Amniotic epithelial cell (primary cell): Measurements from ENCODE around the gene ADGRV1.
A peak's percentile ranks its signal among the peaks of the same experiment; 100 is the strongest.

Experiments used
- DNase-seq: peaks from one replicate; pipeline ENCODE4 v3.0.0-alpha.2; 2010; ENCODE audit warnings: low read depth

The ADGRV1 gene

DNA sequence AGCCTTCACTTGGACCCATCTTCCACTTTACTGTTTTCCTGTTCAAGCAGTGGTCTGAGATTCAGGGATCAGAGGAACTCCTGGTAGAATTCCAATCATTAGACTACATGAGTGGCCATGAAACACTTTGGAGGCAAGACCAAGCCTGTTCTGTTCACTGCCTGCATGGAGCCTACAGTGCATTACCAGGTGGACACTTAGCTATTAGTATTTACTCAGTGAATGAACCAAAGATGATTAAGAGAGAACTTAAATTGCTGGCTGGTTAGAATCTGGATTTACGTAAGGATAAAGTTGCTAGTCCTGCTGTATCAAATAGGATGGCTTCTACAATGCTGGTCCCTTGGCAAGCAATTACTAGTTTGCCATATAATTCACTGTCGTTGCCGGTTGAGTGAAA lies 579.0 kb downstream of the ADGRV1 start:
- DNase-seq, result no peak

DNA sequence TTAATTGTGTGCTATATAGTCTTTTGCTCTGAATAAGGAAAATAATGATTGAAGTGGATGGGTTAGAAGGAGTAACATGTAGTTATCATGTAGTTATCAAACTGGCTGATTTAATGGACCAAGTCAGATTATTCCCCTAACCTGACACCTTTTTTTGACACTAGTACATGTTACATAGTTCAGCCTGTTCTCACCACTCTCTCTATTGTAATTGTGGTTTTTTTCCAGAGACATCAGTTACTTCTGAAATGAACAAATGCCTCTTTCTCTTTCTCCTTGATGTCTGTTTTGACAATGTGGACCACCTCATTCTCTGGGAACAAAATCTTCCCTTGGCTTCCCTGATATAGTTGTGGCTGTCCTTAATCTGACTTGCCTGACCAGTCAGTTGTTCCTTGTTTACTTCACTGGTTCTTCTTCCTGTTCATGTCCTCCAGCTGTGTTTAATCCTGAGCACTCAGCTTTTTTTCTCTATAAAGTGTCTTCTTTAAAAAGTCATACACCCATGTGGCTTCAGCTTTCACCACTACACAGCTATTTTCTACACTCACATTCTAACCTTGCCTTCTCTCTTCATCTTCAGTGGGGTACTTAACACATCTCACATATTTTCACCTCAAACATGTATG lies 581.1 kb downstream of the ADGRV1 start:
- DNase-seq, result peak; percentile 26

DNA sequence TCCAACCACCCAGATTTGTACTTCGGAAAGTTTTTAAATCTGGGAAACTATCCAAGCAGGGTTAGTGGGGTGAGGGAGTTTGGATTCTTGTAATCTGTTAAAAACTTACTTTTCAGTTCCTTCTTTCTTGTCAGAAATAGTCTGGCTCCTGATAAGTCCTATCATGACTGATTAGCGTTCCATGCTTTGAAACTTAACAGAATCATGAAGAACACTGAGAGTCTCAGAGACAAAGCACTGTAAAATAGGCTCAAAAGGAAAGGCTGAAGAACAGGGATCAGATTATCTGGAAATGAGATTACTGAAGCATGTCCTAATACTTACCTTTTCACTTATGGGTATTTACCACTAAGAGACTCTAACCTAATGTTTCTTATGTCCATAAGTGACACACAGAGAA lies 582.1 kb downstream of the ADGRV1 start:
- DNase-seq, result peak; percentile 17

DNA sequence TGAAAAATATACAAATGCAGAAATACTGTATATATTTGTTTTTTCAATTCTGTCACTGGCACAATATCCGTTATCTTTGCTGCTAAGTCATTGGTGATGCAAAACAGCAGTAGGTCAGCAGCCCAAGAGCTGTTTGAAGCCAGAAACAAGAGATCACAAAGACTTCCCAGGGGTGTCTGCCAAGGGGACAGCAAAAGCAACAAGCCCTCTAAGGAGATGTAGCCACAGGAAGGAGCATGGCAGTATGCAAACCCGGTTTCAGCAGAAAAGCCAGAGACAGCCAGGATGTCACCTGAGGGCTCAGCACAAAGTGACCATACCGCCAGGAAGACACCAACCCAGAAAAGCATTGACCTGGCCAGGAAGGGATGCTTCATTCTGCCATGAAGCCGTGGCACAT lies 583.0 kb downstream of the ADGRV1 start:
- DNase-seq, result no peak

DNA sequence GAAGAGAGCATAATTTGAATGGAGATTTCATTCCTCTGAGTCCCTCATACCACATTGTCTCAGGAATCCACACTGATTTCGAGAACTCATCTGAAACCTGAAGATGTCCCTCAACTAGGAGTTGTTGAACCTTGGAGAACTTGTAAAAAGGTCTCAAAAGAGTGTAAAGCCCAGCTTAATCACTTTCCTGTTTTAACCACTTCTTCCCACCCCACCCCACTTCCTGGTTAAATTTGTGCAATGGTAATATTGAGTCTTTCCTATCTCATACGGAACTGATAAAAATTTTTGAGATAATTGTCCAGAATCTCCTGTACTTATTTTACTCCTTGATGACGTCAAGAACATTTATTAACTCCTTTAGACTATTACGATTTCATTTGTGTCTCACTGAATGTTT lies 583.8 kb downstream of the ADGRV1 start:
- no peak for DNase-seq

DNA sequence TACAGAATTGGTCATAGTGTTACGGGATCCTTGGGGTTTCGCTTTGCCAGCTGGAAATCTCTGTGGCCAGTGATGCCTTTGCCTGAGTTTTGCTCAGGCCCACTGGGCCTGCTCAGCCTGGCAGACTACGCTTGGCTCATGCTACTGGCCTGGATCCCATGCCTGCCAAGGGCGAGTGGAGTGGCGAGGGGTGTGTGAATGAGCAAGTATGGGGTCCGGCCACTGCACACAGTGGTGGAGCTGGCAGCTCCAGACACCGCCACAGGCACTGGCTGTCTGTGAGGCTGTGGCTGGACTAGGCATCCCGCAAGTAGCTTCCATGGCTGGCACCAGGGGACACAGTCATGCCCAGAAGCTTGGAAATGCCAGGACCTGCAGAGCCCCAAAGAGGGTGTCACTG lies 584.2 kb downstream of the ADGRV1 start:
- DNase-seq, result no peak

DNA sequence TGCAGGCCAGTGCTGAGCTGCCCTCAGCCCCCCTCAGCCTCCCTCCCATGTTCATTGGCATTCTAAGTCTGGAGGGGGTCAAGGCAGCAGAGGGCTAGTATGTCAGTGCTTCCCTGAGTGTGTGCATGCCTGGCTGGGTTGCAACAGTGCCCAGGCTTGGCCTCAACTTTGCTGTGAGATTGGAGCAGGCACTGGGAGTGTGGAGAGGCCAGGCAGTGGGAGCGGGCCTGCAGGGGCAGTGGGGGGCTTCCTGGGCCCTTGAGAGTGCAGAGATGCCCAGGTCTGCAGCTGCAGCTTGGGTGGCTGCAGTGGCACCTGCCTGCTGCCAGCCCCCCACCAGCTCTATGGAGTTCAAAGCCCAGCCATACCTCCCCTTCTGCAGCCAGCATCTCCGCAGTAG lies 585.2 kb downstream of the ADGRV1 start:
- DNase-seq, result no peak

DNA sequence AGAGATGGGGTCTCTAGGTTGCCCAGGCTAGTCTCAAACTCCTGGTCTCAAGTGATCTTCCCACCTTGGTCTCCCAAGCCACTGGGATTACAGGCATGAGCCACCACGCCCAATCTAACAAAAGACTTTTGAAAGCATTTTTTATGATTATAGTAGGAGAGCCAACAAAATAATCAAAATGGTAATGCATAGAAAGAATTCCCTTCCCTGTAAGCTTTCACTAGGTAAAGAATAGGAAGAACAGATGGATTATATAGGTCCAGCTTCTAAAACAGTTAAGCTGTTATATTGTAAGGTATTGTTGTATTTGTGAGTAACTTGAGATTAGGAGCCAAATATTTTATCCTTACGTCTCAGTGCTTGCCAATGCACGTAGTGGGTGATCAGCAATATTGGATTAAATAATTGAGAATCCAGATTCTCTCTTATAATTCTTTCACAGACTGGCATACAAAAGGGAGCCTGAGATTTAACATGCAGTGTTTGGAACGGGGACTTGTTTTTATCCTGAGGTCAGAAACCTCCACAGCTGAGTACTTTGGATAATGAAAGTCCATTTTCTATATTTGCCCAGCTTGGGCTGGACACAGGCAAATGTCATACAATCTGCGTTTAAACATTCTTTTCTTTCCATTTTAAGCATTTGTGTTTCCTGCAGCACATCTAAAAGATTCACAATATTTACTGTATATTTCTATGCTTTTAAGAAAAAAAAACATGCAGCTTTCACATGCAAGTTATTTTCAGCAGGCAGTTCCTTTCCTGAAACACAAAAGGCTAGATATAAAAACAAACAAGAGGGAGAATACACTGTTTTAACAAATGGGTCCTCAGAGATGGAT lies 586.1 kb downstream of the ADGRV1 start:
- DNase-seq, result no peak

DNA sequence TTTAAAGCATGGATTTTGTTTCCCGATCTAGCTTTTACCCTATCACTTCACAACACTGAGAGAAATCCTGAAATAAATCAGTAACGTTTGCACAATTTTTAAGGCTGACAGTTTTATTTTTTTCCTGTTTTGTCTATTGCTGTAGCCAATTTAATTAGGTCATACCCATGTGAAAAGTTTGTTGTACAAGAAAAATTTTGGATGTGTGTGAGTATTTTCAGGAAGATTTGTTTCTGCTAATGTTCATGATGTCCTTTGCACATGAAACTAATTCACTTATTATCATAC lies 586.7 kb downstream of the ADGRV1 start:
- peak; percentile 50 for DNase-seq

DNA sequence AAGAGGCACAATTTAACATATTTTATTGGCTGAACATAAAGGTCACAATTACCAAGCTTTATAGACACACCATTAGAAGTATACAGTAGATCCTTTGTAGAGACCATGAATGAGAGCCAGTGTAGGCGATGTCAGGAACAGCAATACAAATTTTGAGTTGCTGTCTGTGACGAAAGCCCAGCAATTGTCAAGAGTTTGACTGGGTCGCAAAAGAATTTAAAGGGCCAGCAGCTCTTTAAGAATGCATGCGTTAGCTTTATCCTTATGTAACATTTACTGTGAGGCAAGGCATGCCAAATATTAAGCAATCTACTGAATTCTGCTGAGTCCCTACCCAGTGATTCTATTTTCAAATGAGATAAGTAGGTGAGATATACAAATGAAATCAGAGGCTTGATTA lies 587.6 kb downstream of the ADGRV1 start:
- DNase-seq, result peak; percentile 83

DNA sequence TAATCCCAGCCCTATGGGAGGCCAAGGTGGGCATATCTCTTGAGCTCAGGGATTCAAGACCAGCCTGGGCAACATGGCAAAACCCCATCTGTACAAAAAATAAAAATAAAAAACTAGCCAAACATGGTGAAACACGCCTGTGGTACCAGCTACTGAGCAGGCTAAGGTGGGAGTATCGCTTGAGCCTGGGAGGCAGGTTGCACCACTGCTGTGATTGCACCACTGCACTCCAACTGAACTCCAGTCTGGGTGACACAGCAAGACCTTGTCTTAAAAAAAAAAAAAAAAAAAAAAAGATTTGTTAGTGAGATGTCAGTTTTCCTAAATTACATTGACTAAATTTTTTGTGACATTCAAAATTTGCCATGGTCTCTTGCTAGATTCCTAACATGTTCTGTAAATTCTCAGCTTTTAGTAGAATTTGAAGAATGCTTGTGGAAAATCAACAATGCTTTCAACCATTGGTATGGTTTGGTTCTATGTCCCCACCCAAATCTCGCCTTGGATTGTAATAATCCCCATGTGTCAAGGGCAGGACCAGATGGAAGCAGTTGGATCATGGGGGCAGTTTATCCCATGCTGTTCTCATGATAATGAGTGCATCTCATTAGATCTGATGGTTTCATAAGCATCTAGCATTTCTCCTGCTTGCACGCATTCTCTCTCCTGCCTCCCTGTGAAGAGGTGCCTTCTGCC lies 588.5 kb downstream of the ADGRV1 start:
- DNase-seq, result peak; percentile 95

DNA sequence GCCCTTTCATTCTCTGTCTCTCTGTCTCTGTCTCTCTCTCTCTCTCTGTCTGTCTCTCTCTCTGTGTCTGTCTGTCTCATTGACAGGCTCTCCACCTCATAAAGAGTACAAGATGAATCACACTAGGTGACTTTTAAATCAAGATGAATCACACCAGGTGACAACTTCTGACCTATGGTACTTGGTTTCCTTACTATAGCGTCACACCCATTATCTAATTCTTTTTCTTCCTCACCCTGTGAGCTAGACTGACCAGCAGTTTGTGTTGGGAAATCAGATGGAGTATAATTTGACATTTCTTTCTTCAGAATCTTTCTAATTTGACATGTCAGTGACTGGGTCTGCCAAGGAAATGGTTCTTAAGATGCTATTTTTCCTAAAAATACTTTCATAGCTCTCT lies 591.6 kb downstream of the ADGRV1 start:
- peak; percentile 52 for DNase-seq

DNA sequence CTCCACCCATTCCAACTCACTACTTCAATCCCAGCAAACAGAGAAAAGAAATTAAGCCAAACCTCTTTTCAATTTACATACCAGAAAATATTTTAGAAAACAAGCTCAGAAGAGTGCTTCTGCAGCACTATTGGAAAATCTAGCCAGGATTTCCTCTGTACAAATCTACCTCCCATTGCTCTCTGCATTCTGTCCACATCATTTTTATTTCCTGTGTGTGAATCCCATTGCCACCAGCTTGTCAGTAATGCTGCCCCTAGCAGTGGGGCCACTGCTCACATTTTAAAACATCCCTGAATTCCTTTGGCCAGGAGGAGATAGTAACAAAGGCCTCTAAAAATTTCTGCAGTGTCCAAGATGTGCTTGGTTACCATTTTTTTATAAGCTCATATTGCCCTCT lies 592.0 kb downstream of the ADGRV1 start:
- no peak for DNase-seq

DNA sequence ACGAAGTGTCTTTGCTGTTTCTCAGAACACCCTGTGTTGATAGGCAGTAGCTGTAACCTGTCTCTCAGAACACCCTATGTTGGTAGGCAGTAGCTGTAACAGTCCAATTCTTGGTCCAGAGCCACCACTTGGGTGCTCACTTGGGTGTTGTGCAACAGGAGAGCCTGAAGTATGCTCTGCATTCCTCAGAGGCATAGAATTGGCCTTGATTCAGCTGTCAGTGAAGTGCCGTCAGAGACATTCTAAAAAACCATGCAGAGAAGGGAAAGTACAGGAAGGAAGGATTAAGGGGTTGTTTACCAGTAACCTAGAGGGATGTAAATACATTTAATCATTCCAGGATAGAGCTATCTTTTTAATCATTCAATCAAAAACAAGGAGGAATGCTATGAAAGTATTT lies 593.4 kb downstream of the ADGRV1 start:
- DNase-seq, result peak; percentile 99

DNA sequence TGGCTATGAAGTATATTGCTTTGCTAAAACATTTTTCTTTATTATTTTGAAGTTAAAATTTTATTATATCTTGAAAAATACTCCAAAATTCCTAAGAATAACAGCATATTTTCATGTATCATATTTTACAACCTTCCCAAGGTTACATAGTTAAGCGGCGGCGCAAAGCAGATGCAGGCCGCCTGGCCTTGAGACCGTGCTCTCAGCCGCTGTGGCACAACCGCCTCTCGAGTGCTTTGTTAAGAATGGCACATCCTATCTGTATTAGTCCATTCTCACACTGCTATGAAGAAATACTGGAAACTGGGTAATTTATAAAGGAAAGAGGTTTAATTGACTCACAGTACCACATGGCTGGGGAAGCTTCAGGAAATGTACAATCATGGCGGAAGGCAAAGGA lies 595.7 kb downstream of the ADGRV1 start:
- DNase-seq, result no peak

DNA sequence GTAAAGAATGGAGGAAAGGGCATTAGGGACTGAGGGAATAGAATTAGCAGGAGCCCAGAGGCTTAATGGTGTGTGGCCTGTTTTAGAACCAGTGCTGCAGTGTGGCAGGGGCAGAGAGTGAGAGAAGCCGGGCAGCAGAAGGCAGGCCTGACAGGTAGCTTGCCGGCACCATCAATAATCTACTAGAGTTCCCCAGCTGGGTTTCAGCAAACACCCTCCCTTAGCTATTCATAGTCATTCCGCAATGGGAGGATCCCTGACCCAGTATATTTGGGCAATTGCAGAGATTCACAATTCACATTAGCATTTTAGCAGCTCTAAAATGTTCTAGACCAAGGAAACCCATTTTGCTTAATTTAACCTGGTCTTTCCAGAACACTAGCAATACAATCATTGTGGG lies 596.7 kb downstream of the ADGRV1 start:
- DNase-seq, result no peak

DNA sequence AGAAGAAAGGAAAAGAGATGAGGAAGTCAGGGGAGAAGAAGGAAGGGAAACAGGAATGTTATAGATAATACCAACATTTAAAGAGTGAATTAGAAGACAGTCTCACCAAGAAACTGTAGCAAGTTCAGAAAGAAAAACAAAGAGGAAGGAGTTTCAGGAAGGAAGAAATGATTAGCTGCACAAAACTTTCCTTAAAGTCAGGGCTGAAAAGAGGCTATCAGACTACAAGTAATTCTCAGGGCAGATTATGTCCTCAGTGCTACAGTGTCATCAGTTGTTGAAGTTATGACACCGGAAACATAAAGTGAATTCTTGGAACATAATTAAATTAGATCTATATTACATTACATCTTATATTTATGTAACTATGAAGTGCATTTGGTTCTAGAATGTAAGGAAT lies 597.6 kb downstream of the ADGRV1 start:
- DNase-seq, result no peak

DNA sequence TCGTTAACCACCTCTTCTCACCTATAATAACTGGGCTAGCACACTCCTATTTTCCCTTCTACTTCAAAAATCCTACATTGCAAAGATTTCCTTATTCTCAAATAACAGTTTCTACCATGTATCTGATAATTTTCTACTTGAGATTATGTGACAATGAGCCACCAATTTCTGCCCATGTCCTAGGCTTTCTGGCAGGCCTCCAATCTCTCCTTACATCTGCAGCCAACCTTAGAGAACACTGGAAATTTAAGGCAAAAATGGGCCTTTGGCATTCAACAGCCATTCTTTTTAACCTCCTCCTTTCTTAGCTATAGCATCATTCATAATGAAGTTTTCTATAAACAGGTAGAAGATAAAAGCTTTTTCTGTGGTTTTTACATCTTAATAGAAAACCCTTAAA lies 599.4 kb downstream of the ADGRV1 start:
- no peak for DNase-seq

DNA sequence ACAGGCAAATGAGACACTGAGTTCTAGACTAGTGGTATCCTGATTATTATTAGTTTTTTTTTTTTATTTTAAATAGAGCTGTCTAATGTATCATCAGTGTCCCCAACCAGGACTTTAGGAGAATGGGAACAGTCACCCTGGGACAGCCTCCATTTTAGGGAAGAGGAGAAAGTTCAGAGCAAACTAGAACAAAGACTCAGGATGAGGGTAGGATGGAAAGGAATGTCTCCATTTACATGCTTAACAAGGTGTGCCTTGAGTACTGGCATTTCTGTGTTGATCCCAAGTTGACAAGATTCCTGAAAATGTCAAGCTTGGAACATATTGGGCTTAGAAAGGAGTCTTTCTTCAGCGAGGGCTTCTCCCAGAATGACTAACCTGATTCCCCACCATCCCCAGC lies 601.0 kb downstream of the ADGRV1 start:
- DNase-seq, result no peak

DNA sequence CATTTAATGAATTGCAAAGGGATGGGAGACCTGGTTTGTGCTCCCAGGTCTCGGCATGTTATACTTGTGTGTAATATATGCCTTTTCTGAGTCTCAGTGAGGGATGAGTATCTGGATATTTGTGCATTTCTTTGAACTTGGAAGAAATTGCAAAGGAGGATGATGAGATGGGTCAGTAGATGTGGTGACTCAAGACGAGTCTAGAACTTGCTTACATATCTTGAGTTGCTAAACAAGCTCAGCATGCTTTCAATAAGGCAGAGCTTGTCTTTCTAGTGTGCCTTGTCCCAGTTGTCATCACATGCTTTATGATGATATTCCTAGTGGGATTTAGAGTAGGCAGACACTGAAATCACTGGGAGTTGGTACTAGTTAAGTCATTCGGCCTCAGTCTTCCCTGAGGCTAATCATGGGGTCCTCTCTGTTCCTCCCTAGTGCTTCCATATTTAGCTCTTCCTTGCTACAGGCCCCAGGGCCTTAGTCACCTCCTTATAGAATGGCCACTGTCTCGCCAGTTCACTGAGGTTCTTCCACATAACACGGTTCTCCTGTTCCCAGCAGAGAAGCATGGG lies 602.2 kb downstream of the ADGRV1 start:
- DNase-seq, result no peak

DNA sequence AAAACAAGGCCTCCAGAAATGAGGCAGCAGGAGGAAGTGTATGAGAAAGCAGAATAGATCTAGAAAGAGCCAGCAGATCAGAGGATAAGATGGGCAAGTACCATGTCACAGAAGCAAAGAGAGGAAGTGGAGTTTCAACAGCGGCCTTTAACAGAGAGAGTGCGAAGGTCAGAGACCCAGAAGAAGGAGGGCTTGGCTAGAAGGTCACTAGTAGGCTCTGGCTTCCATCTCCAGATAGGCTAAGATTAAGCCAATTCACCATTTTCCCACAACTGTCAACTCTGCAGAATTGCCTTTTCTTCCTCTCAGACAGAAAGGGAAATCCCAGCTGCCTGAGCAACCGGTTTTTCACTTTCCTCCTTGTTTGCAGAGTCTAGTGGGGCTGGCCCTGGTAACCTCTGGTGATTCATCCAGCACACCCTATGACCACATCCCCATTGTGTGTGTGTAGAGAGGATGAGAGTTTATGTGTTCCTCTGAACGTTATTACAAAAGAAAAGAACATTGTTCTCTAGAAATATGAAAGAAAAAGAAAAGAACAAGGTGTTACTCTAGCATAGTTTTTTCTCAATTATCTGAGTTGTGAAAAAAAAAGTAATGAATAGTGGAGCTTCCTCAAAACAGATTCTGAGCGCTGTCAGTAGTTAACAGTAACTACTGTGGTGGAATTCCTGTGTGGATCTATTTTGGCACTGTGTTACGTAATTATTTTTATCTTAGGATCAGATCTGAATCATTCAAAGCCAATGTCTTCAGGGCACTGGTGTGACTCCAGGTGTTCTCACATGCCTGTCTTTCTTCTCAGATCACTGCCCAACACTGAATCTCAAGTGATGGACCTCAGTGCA lies 604.2 kb downstream of the ADGRV1 start:
- peak; percentile 97 for DNase-seq

DNA sequence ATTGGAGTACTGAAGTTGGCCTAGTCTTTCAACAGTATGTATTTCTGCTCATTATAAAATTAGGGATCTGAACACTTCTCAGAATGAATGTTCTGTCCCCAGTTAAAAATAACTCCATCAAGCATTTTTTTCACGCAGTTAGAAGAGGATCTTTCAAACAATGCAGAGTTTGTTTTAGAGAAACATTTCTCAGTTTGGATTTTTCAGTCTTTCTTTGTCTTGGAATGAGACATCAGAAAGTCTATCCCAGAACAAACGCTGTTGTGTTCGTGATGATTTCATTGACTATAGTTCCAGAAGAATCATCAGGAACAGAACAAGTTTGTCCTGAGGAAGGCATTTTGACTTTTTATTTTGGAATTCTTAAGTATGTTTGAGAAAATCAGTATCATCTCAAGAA lies 605.8 kb downstream of the ADGRV1 start:
- no peak for DNase-seq
